ENCODE results near the gene CPSF4L. TPM values are rescaled to one million over a fixed set of nuclear protein-coding genes. Genes with fewer than 3 reads are reported as not detected.

CPSF4L gene
- total RNA-seq, 1 experiment from 2014 or later = not detected

DNA sequence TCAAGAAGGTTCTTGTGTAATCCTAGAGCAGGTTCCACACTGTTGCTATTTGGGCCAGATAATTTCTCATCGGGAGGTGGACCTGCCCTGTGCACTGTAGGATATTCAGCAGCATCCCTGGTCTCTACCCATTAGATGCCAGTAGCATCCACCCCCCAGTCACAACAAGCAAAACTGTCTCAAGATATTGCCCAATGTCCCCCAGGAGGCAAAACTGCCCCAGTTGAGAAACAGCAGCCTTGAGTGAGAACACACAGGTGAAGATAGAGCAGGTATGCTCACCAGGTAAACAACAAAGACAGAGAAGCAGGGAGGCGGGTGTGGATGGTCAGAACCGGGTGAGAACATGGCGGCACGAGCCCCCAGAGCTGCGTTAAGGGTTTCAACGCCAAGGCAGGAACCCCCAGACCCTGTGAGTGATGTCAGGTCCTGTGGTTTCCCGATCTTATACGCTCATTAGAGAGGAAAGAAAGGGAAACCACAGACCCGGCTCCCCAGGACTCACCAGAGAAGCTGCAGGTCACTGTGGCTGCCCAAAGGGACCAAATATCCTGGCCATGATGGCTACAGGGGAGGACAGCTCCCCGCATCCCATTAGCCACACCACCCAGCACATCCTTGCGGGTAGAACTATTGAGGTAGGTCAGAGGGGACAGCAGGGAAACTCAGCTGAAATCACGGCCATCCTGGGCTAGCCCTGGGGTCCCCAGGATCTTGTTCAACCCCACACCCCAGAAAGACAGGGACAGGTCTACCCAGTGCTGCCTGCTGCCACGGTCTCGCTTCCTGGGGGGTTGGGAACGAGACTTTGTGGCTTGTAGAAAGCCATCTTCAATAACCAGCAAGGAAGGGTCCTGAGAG is 28.9 kb upstream of the CPSF4L start:
- DNase-seq (ENCODE audit: low read depth) = no peak

- DNase-seq (ENCODE audit: low read depth) = no peak
These were observed 28.0 kb upstream of the CPSF4L start for GRCh38 chr17:73289549-73290254.

DNA sequence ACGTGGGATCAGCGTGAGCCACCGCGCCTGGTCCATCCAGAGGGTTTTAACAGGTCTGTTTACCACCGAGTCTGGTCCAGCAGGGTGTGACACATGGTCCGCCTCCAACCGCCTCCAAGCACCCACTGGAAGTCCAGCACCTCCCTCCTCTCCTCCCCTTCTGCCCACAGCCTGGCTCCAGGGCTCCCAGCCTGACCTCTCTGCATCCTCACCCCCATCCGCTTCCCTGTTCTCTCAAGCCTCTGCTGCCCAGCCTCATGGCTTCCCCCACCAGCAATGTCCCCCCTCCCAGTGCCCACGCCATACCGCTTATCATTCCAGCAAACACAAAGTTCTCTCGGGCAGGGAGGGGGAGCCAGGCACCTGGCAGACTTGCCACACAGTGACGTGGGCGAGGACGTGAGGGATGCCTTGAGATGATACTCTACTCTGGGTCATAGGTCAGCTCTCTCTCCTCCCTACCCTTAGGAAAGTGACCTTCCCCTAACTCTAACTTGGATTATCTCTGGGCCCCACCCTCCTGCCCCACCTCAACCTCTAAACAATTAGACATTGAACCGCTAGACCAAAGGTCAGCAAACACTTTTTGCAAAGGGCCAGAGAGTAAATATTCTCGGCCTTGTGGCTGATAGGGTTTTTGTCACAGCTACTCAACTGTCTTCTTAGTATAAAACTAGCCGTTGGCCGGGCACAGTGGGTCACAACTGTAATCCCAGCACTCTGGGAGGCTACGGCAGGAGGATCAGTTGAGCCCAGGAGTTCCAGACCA is 27.0 kb upstream of the CPSF4L start:
- no peak for DNase-seq (ENCODE audit: low read depth)

GRCh38 chr17:73286863-73287296 is 25.2 kb upstream of the CPSF4L start:
- no peak for DNase-seq (ENCODE audit: low read depth)

DNA sequence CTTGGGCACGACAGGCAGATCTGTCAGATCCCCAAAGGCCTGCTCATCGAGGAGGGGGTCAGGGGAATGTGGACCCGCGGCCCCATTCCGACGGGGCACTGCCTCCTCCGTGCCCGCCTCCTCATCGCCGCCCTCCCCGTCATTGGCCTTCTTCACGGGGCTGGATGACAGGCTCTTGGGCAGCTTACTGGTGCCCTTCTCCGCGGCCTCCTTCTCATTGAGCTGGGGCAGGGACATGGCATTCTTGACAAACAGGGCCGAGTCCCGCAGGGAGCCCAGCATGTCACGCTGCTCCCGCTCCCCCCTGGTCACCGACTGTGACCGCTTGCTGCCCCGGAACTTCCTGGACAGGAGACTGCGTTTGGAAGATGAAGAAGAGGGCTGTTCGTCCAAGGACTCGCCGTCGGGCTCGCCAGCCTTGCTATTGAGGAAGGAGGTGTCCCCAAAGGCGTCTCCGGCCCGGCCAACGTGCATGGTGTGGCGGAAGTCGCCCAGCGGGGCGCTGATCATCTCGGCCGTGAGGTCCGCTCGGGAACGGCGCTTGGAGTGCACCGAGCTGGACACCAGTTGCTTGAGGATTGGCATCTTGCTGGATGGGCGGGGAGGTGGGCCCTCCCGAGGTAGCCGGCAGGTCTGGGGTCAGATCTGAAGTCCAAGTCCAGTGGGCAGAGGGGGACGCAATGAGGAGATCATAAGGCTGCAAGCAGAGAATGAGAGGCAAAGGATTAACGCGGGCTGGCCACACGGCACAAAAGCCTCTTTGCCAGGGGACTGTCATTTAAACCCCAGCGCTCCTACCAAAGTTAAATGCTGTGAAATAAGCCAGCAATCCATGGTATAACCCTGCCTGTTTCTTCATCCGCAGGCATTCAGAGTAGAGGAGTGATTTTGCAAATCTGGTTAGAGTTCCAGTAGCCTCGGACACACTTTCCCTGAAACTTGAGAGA is 24.5 kb upstream of the CPSF4L start:
- no peak for DNase-seq (ENCODE audit: low read depth)

DNA sequence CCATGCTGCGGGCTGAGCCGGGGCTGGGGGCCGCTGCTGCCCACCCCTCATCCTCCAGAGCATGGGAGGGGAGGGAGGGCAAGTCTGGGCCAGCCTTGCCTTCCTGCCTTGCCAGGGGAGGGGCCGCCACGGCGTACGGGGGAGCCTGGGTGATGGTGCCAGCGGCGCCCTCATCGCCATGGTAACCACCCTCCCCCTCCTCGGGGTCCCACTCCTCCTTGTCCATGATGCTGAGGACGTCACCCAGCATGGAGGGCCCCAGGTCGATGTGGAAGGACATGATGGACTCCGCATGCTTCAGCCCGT is 23.9 kb upstream of the CPSF4L start:
- DNase-seq (ENCODE audit: low read depth) = no peak

DNA sequence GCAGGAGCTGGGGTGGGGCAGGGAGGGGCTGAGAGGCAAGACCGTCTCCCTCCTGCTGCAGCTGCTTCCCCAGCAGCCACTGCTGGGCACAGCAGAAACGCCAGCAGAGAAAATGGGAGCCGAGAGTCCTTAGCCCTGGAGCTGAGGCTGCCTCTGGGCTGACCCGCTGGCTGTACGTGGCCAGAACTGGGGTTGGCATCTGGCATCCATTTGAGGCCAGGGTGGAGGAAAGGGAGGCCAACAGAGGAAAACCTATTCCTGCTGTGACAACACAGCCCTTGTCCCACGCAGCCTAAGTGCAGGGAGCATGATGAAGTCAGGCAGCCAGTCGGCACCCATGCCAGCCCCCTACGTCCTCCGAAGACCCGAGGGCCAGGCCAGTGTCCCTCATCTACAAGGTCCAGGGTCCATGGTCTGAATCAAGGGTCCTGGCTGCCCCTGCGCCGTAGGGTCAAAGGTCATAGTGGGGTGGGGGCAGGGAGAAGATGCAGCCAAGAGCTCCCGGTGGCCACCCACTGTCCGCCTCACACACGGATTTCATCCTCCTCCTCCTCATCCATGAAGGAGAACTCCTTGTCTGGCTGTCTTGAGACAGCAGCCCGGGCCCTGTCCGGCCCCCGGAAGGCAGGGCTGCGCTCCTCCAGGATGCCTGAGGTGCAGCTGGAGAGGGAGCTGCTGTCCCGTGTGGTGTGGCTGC is 23.4 kb upstream of the CPSF4L start:
- no peak for DNase-seq (ENCODE audit: low read depth)

DNA sequence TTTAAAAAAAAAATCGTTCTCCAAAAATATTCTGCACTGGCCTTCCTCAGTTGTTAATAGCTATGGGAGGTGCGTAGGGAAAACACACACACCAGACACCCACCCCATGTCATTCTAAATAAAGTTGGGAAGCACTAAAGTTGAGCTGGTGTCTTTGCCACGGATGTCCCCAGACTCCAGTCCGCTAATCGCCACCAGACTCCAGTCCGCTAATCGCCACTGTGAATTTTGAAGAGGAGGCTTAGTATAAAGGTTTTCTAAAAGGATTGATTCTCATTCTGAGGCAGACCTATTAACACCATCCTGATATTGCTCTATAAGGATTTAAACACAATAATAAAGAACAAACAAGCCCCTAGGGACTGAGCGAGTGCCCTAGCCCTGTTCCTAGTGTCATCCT is 22.7 kb upstream of the CPSF4L start:
- DNase-seq (ENCODE audit: low read depth) = no peak

- no peak for DNase-seq (ENCODE audit: low read depth)
These were observed 22.2 kb upstream of the CPSF4L start for GRCh38 chr17:73283841-73284282.

- DNase-seq (ENCODE audit: low read depth) = no peak
These were observed 21.6 kb upstream of the CPSF4L start for GRCh38 chr17:73283250-73283649.

DNA sequence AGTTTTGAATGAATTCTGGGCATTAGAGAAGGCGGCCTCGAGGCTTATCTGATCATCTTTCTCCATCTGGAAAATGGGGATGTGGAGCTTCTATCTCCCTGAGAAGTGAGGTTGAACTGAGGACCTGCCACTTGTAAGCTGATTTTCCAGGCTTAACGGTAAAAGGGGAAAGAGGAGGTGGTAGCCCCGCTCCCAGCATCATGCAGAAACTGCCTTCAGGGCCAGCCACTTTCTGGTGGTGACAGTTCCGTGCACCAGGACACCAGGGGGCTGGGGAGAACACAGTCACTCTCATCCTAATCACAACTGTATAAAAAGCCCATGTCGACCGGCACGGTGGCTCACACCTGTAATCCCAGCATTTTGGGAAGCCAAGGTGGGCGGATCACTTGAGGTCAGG is 20.9 kb upstream of the CPSF4L start:
- DNase-seq (ENCODE audit: low read depth) = no peak

DNA sequence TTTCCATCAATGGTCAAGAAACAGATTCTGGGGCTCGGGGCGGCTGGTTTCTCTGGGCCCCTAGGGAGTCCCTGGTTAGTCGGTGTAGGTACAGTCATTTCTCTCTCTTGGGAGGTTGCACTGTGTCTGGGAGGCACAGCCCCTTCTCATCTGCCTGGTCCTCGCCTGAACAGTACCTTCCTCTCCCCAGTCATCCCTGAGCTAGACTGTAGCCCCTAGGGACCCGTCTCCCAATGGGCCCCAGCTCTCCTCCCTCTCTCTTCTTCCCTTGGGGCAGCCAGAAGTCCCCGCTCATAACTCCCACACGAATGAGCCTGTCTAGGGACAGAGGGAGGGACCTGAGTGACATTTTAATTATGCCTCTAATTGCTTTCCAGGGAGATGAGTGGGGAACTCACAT is 20.2 kb upstream of the CPSF4L start:
- DNase-seq (ENCODE audit: low read depth) = no peak

GRCh38 chr17:73280191-73280590 is 18.5 kb upstream of the CPSF4L start:
- DNase-seq (ENCODE audit: low read depth) = no peak

DNA sequence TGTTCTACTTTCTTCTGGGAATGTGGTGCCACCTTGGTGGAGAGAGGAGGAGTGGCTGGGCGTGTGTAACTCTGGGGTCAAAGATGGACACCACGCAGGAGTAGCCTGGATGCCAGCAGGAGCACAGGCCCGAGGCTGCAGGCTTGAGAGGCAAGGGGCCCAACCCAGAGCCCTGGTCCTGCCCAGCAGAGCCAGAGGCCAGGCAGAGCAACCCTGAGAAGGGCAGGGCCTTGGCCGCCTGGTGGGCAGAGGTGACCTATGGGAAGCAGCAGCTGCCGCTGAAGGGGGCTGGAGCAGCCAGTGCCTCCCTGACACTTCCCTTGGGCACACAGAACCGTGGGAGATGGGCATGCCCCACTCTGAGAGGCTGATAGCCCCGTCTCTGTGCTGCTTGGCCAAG is 18.0 kb upstream of the CPSF4L start:
- no peak for DNase-seq (ENCODE audit: low read depth)

GRCh38 chr17:73278465-73279453 is 17.1 kb upstream of the CPSF4L start:
- no peak for DNase-seq (ENCODE audit: low read depth)

GRCh38 chr17:73278049-73278464 is 16.4 kb upstream of the CPSF4L start:
- DNase-seq (ENCODE audit: low read depth) = no peak

GRCh38 chr17:73274490-73274889 is 12.8 kb upstream of the CPSF4L start:
- DNase-seq (ENCODE audit: low read depth) = no peak

GRCh38 chr17:73272906-73273218 is 11.2 kb upstream of the CPSF4L start:
- no peak for DNase-seq (ENCODE audit: low read depth)

DNA sequence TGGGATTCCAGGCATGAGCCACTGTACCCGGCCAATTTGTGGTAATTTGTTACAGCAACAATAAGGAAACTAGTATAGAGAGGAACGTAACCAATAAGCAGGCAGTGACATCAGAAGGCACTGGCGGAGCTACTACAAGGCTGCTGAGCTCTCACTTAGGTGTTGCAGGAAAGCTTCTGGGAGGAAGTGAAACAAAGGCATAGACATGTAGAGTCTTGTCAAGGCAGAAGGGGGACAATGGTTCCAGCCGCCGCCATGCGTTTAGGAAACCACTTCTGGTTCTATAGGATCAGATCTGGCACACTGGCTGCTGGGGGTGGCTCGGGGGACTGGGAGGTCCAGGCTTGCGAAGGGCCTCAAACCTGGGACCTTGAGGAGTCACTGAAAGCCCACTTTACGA is 9.4 kb upstream of the CPSF4L start:
- no peak for DNase-seq (ENCODE audit: low read depth)
